SK-N-SH (cell line): ENCODE measurements around the gene GRIK1. TPM values are rescaled to one million over a fixed set of nuclear protein-coding genes. Genes with fewer than 3 reads are reported as not detected.

ENCODE experiments used
- CTCF ChIA-PET: fragments of 300-600, 350-600 bp; formaldehyde crosslinking; extraction: SDS; loops from one replicate; lab custom pipeline; 2021; lab: Yijun Ruan, JAX
- POLR2A ChIA-PET: fragments of 350-600 bp; sonication (Branson Sonifier 250); formaldehyde crosslinking; extraction: SDS; loops from one replicate; lab custom pipeline; 2020; ENCODE audit warnings: antibody characterized with exemption, inconsistent platforms; lab: Yijun Ruan, JAX
- DNase-seq: peaks from one replicate; pipeline ENCODE4 v3.0.0; 2012
- H2AFZ ChIP-seq: fragments of 200-600 bp; sonication (generic); 2 replicates; pipeline ENCODE4 v1.8.1; 2016; ENCODE audit warnings: antibody characterized with exemption, mild to moderate bottlenecking, low read depth
- H3F3A ChIP-seq: fragments of 200-600 bp; sonication (generic); replicated peaks from 2 replicates; pipeline ENCODE3; 2016; ENCODE audit warnings: antibody characterized with exemption, mild to moderate bottlenecking; ENCODE audit not compliant: insufficient read depth
- H3K27ac ChIP-seq, 2 experiments: fragments of 200-500 bp in 1 of 2; fragments of 200-600 bp in 1 of 2; sonication (Bioruptor generic) in 1 of 2; sonication (generic), shearing (Covaris generic) in 1 of 2; 2 replicates each; pipeline versions ENCODE4 v1.5.1 to v1.6.1; 2014 to 2016; ENCODE audit warnings: low read depth in 2 of 2, inconsistent platforms in 1 of 2, low read length in 1 of 2, mild to moderate bottlenecking in 1 of 2, mixed read lengths in 1 of 2
- H3K27me3 ChIP-seq: fragments of 200-600 bp; sonication (generic), shearing (Covaris generic); 2 replicates; pipeline ENCODE4 v1.6.1; 2016; ENCODE audit warnings: mixed run types; ENCODE audit not compliant: insufficient read depth
- H3K36me3 ChIP-seq, 2 experiments: fragments of 200-500 bp in 1 of 2; fragments of 200-600 bp in 1 of 2; sonication (Bioruptor generic) in 1 of 2; sonication (generic) in 1 of 2; replicated peaks in 1 of 2; 2 replicates each; pipeline versions ENCODE3 to v1.5.1; 2014 to 2016; ENCODE audit warnings: low read length in 1 of 2, mild to moderate bottlenecking in 1 of 2; ENCODE audit not compliant: insufficient read depth in 2 of 2, control insufficient read depth in 1 of 2
- H3K4me1 ChIP-seq, 2 experiments: fragments of 200-500 bp in 1 of 2; fragments of 200-600 bp in 1 of 2; sonication (Bioruptor generic) in 1 of 2; sonication (generic), shearing (Covaris generic) in 1 of 2; 2 replicates each; pipeline versions ENCODE4 v1.5.1 to v1.6.1; 2014 to 2016; ENCODE audit warnings: low read depth in 1 of 2, low read length in 1 of 2, mixed run types in 1 of 2; ENCODE audit not compliant: insufficient read depth in 2 of 2, control insufficient read depth in 1 of 2
- H3K4me2 ChIP-seq: fragments of 200-600 bp; sonication (generic), shearing (Covaris generic); 2 replicates; pipeline ENCODE4 v1.6.1; 2017; ENCODE audit warnings: mixed run types
- H3K4me3 ChIP-seq, 2 experiments: fragments of 200-500 bp in 1 of 2; fragments of 200-600 bp in 1 of 2; sonication (Bioruptor generic) in 1 of 2; sonication (generic), shearing (Covaris generic) in 1 of 2; 2 replicates each; pipeline versions ENCODE4 v1.5.1 to v1.8.1; 2014 to 2016; ENCODE audit warnings: low read depth in 2 of 2, inconsistent platforms in 1 of 2, low read length in 1 of 2, mild to moderate bottlenecking in 1 of 2, mixed read lengths in 1 of 2, moderate library complexity in 1 of 2
- H3K79me2 ChIP-seq: fragments of 200-600 bp; sonication (generic); 2 replicates; pipeline ENCODE4 v1.8.1; 2017; ENCODE audit warnings: mild to moderate bottlenecking; ENCODE audit not compliant: insufficient read depth
- H3K9ac ChIP-seq: fragments of 200-600 bp; sonication (generic); 2 replicates; pipeline ENCODE4 v1.6.1; 2017; ENCODE audit warnings: mixed run types
- H3K9me2 ChIP-seq: fragments of 200-600 bp; sonication (generic); 2 replicates; pipeline ENCODE4 v1.6.1; 2017; ENCODE audit warnings: mixed run types
- H3K9me3 ChIP-seq: fragments of 200-600 bp; sonication (generic); 2 replicates; pipeline ENCODE4 v1.6.1; 2017; ENCODE audit warnings: mixed run types, mild to moderate bottlenecking, moderate library complexity
- H4K20me1 ChIP-seq: fragments of 200-600 bp; sonication (generic); 2 replicates; pipeline ENCODE4 v1.6.1; 2017; ENCODE audit warnings: mild to moderate bottlenecking, mixed run types; ENCODE audit not compliant: insufficient read depth
- CHD2 ChIP-seq: fragments of 150-350 bp; IDR thresholded peaks from 2 replicates; pipeline ENCODE4 v1.6.1; 2018; ENCODE audit warnings: low read length; ENCODE audit not compliant: partially characterized antibody
- ELF1 ChIP-seq: IDR thresholded peaks from 2 replicates; pipeline ENCODE4 v1.4.0; 2012
- EZH2phosphoT487 ChIP-seq: fragments of 200-600 bp; sonication (generic); IDR thresholded peaks from 2 replicates; pipeline ENCODE4 v1.6.1; 2017; ENCODE audit warnings: low read depth, mixed run types, mild to moderate bottlenecking, antibody characterized with exemption, moderate library complexity, borderline replicate concordance
- FOXJ3 ChIP-seq: sonication (generic); formaldehyde crosslinking; IDR thresholded peaks from 2 replicates; pipeline ENCODE4 v1.5.1; 2020; ENCODE audit warnings: mild to moderate bottlenecking, missing genetic modification reagents
- MAX ChIP-seq: IDR thresholded peaks from 2 replicates; pipeline ENCODE4 v1.4.0; 2012; ENCODE audit warnings: low read depth
- MXI1 ChIP-seq: IDR thresholded peaks from 2 replicates; pipeline ENCODE4 v1.6.1; 2012; ENCODE audit warnings: mild to moderate bottlenecking, low read depth, low read length, improper control_type of control experiment
- NRF1 ChIP-seq: IDR thresholded peaks from 2 replicates; pipeline ENCODE4 v1.6.1; 2012; ENCODE audit warnings: low read depth, mild to moderate bottlenecking, low read length
- RAD21 ChIP-seq: IDR thresholded peaks from 2 replicates; pipeline ENCODE4 v1.6.1; 2012; ENCODE audit warnings: mild to moderate bottlenecking, low read length
- RXRA ChIP-seq: IDR thresholded peaks from 2 replicates; pipeline ENCODE4 v1.4.0; 2012; ENCODE audit warnings: low read depth, mild to moderate bottlenecking, borderline replicate concordance
- SIN3A ChIP-seq: IDR thresholded peaks from 2 replicates; pipeline ENCODE4 v1.6.1; 2012; ENCODE audit warnings: low read depth, mild to moderate bottlenecking, low read length, moderate library complexity, borderline replicate concordance
- SMC3 ChIP-seq: IDR thresholded peaks from 2 replicates; pipeline ENCODE4 v1.6.1; 2012; ENCODE audit warnings: low read depth, low read length, improper control_type of control experiment
- USF2 ChIP-seq: fragments of 150-350 bp; IDR thresholded peaks from 2 replicates; pipeline ENCODE4 v1.6.1; 2017; ENCODE audit warnings: antibody characterized with exemption, low read length, low read depth, borderline replicate concordance
- ZBTB33 ChIP-seq: IDR thresholded peaks from 2 replicates; pipeline ENCODE4 v1.4.0; 2012; ENCODE audit warnings: low read depth, borderline replicate concordance
- WGBS: methylation state at CpG from one replicate; pipeline ENCODE4 v1.1.6; 2017; ENCODE audit warnings: low lambda C conversion rate; 5-methylcytosine and 5-hydroxymethylcytosine counted together
- polyA plus RNA-seq, 3 experiments: library from polyadenylated mRNA; depleted of rRNA; stranded (reverse); fragments of >200 nt; gene quantifications; 2 replicates each; pipeline ENCODE4 v1.2.3, GENCODE V29; 2012
- TF ChIP-seq, protein P1 (sequence below): fragments of 200-600 bp; sonication (generic); IDR thresholded peaks from 2 replicates; pipeline ENCODE4 v1.6.1; 2017; ENCODE audit warnings: antibody characterized with exemption, mild to moderate bottlenecking, moderate library complexity
- TF ChIP-seq, protein P2 (sequence below): IDR thresholded peaks from 2 replicates; pipeline ENCODE4 v1.4.0; 2012; ENCODE audit warnings: low read depth, borderline replicate concordance

Gene GRIK1
- polyA plus RNA-seq, 1 of the 3 experiments (the other 2 are of a cell fraction): not detected

- TF ChIP-seq ZBTB33: no peak
- no peak for TF ChIP-seq MXI1
- TF ChIP-seq RAD21: peak; percentile 43
- TF ChIP-seq EZH2phosphoT487: no peak
Observed at GRCh38 chr21:29499734-29500343, 440.0 kb downstream of the GRIK1 start (continued).

GRCh38 chr21:29499229-29499628, 440.6 kb downstream of the GRIK1 start:
- 94% methylated on average over 4 of the region's 4 CpGs for WGBS
- no peak overlapping the region for H3K27ac ChIP-seq
- H4K20me1 ChIP-seq: no peaks in the 10 kb centered on the region
- CTCF ChIA-PET: interaction anchor here (0.9 to 3.2 kb wide), 6 partner anchors 10 to 117 kb away, joined by 3 to 9 read pairs (median 5); no protein-coding TSS in a partner anchor
- H3K9me2 ChIP-seq: no peaks in the 10 kb centered on the region
- POLR2A ChIA-PET: no interaction called here
- H2AFZ ChIP-seq: no peak overlapping the region
- H3K9me3 ChIP-seq: no peaks in the 10 kb centered on the region
- H3K4me3 ChIP-seq: no peak overlapping the region
- no peaks in the 10 kb centered on the region for H3K36me3 ChIP-seq
- H3K9ac ChIP-seq: no peak overlapping the region
- no peak overlapping the region for H3K4me2 ChIP-seq
- TF ChIP-seq, protein P1, sequence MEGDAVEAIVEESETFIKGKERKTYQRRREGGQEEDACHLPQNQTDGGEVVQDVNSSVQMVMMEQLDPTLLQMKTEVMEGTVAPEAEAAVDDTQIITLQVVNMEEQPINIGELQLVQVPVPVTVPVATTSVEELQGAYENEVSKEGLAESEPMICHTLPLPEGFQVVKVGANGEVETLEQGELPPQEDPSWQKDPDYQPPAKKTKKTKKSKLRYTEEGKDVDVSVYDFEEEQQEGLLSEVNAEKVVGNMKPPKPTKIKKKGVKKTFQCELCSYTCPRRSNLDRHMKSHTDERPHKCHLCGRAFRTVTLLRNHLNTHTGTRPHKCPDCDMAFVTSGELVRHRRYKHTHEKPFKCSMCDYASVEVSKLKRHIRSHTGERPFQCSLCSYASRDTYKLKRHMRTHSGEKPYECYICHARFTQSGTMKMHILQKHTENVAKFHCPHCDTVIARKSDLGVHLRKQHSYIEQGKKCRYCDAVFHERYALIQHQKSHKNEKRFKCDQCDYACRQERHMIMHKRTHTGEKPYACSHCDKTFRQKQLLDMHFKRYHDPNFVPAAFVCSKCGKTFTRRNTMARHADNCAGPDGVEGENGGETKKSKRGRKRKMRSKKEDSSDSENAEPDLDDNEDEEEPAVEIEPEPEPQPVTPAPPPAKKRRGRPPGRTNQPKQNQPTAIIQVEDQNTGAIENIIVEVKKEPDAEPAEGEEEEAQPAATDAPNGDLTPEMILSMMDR: no peak
- TF ChIP-seq ELF1 (no peak), SMC3 (no peak), RXRA (no peak), EZH2phosphoT487 (no peak), SIN3A (no peak), CHD2 (no peak), FOXJ3 (no peak), USF2 (no peak), NRF1 (no peak), MAX (no peak)
- TF ChIP-seq, protein P2, sequence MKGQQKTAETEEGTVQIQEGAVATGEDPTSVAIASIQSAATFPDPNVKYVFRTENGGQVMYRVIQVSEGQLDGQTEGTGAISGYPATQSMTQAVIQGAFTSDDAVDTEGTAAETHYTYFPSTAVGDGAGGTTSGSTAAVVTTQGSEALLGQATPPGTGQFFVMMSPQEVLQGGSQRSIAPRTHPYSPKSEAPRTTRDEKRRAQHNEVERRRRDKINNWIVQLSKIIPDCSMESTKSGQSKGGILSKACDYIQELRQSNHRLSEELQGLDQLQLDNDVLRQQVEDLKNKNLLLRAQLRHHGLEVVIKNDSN: no peak
- DNase-seq: no peak
- peaks cover 6% of the 10 kb centered on the region for H3F3A ChIP-seq
- no peaks in the 10 kb centered on the region for H3K79me2 ChIP-seq
- no peaks in the 10 kb centered on the region for H3K4me1 ChIP-seq
- H3K27me3 ChIP-seq: no peaks in the 10 kb centered on the region
